Esophagus muscularis mucosa (tissue), 3 donors: ENCODE data around the gene KCNK2.

ENCODE experiments used
- POLR2A ChIP-seq: fragments of 450-650 bp; IDR thresholded peaks from one replicate; pipeline ENCODE4 v1.6.1; 2017; ENCODE audit warnings: antibody characterized with exemption, moderate library complexity, mild to moderate bottlenecking, low read depth
- TF ChIP-seq, protein P1 (sequence below), 3 experiments: fragments of 200-600 bp in 2 of 3; fragments of 450-650 bp in 1 of 3; sonication (generic) in 2 of 3; IDR thresholded peaks; one replicate each; pipeline ENCODE4 v1.5.1; 2017 to 2019; ENCODE audit warnings: antibody characterized with exemption in 3 of 3, mild to moderate bottlenecking in 2 of 3, moderate library complexity in 1 of 3

DNA sequence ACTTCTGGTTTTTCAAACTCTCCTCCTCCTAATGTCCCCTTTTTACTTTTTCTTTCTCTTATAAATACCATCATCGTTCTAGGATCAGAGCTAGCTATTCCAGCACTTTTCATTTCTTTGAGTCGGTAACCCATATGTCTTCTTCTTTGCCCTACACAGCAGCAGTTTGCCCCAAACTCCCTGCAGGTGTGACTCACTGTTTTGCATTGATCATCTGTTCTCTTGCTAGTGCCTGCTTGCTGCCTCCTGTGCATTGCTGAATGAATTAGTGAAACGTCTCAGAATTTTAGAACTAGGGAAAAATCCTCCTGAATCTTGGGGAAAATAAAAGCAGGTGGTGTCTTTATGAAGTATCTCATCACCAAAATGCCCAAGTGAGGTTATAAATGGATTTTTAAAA lies 21.7 kb downstream of the KCNK2 start:
- TF ChIP-seq, protein P1, sequence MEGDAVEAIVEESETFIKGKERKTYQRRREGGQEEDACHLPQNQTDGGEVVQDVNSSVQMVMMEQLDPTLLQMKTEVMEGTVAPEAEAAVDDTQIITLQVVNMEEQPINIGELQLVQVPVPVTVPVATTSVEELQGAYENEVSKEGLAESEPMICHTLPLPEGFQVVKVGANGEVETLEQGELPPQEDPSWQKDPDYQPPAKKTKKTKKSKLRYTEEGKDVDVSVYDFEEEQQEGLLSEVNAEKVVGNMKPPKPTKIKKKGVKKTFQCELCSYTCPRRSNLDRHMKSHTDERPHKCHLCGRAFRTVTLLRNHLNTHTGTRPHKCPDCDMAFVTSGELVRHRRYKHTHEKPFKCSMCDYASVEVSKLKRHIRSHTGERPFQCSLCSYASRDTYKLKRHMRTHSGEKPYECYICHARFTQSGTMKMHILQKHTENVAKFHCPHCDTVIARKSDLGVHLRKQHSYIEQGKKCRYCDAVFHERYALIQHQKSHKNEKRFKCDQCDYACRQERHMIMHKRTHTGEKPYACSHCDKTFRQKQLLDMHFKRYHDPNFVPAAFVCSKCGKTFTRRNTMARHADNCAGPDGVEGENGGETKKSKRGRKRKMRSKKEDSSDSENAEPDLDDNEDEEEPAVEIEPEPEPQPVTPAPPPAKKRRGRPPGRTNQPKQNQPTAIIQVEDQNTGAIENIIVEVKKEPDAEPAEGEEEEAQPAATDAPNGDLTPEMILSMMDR (IDR thresholded peaks at IDR 0.05), result no peak
- TF ChIP-seq POLR2A, result no peak
